ENCODE measurements around the gene ALK.

The ALK gene

GRCh38 chr2:29747786-29748470, 173.5 kb downstream of the ALK start:
- Mint-ChIP-seq H3K9me3 (no peaks in the 10 kb centered on the region), H3K4me3 (no peak overlapping the region), H3K27me3 (peaks cover under 1% of the 10 kb centered on the region), H3K36me3 (no peaks in the 10 kb centered on the region), H3K27ac (no peak overlapping the region), H3K4me1 (no peaks in the 10 kb centered on the region)

GRCh38 chr2:29744976-29745375, 176.4 kb downstream of the ALK start:
- Mint-ChIP-seq H3K27ac (no peak overlapping the region), H3K9me3 (no peaks in the 10 kb centered on the region), H3K36me3 (no peaks in the 10 kb centered on the region), H3K27me3 (no peaks in the 10 kb centered on the region), H3K4me3 (no peak overlapping the region), H3K4me1 (no peaks in the 10 kb centered on the region)

- H3K4me1 Mint-ChIP-seq, result no peaks in the 10 kb centered on the region
- H3K27me3 Mint-ChIP-seq, result no peaks in the 10 kb centered on the region
- no peak overlapping the region for H3K4me3 Mint-ChIP-seq
Measured at GRCh38 chr2:29743516-29743915, 177.9 kb downstream of the ALK start.

GRCh38 chr2:29742656-29743055, 178.7 kb downstream of the ALK start:
- no peaks in the 10 kb centered on the region for H3K36me3 Mint-ChIP-seq
- no peak overlapping the region for H3K4me3 Mint-ChIP-seq
- no peaks in the 10 kb centered on the region for H3K27me3 Mint-ChIP-seq
- H3K4me1 Mint-ChIP-seq, result no peaks in the 10 kb centered on the region
- no peaks in the 10 kb centered on the region for H3K9me3 Mint-ChIP-seq
- H3K27ac Mint-ChIP-seq, result no peak overlapping the region

More at GRCh38 chr2:29743516-29743915, 177.9 kb downstream of the ALK start:
- H3K36me3 Mint-ChIP-seq, result no peaks in the 10 kb centered on the region
- H3K9me3 Mint-ChIP-seq, result no peaks in the 10 kb centered on the region
- no peak overlapping the region for H3K27ac Mint-ChIP-seq

- Mint-ChIP-seq H3K27me3 (peaks cover 2% of the 10 kb centered on the region), H3K36me3 (no peaks in the 10 kb centered on the region), H3K9me3 (no peaks in the 10 kb centered on the region), H3K4me1 (no peaks in the 10 kb centered on the region), H3K4me3 (no peak overlapping the region), H3K27ac (no peak overlapping the region)
Measured at GRCh38 chr2:29741132-29741531, 180.3 kb downstream of the ALK start.

- no peaks in the 10 kb centered on the region for H3K9me3 Mint-ChIP-seq
- H3K4me3 Mint-ChIP-seq, result no peak overlapping the region
- peaks cover 4% of the 10 kb centered on the region for H3K27me3 Mint-ChIP-seq
- no peaks in the 10 kb centered on the region for H3K4me1 Mint-ChIP-seq
- no peak overlapping the region for H3K27ac Mint-ChIP-seq
- no peaks in the 10 kb centered on the region for H3K36me3 Mint-ChIP-seq
Measured at GRCh38 chr2:29733965-29734364, 187.4 kb downstream of the ALK start.

GRCh38 chr2:29733213-29733612, 188.2 kb downstream of the ALK start:
- Mint-ChIP-seq H3K36me3 (no peaks in the 10 kb centered on the region), H3K9me3 (no peaks in the 10 kb centered on the region), H3K4me1 (no peaks in the 10 kb centered on the region), H3K27me3 (peaks cover 7% of the 10 kb centered on the region), H3K27ac (no peak overlapping the region), H3K4me3 (no peak overlapping the region)

- Mint-ChIP-seq H3K27ac (no peak overlapping the region), H3K36me3 (no peaks in the 10 kb centered on the region), H3K9me3 (no peaks in the 10 kb centered on the region), H3K4me1 (no peaks in the 10 kb centered on the region), H3K27me3 (peaks cover 8% of the 10 kb centered on the region), H3K4me3 (no peak overlapping the region)
Measured at GRCh38 chr2:29731948-29732347, 189.4 kb downstream of the ALK start.

- H3K4me3 Mint-ChIP-seq, result no peak overlapping the region
- H3K36me3 Mint-ChIP-seq, result no peaks in the 10 kb centered on the region
- H3K27ac Mint-ChIP-seq, result no peak overlapping the region
- H3K27me3 Mint-ChIP-seq, result peaks cover 8% of the 10 kb centered on the region
- H3K4me1 Mint-ChIP-seq, result no peaks in the 10 kb centered on the region
- H3K9me3 Mint-ChIP-seq, result no peaks in the 10 kb centered on the region
Measured at GRCh38 chr2:29729932-29730331, 191.5 kb downstream of the ALK start.

GRCh38 chr2:29729401-29729800, 192.0 kb downstream of the ALK start:
- Mint-ChIP-seq H3K36me3 (no peaks in the 10 kb centered on the region), H3K4me3 (no peak overlapping the region), H3K9me3 (no peaks in the 10 kb centered on the region), H3K27me3 (peaks cover 8% of the 10 kb centered on the region), H3K27ac (no peak overlapping the region), H3K4me1 (no peaks in the 10 kb centered on the region)

- H3K4me3 Mint-ChIP-seq, result no peak overlapping the region
- no peaks in the 10 kb centered on the region for H3K9me3 Mint-ChIP-seq
- no peaks in the 10 kb centered on the region for H3K36me3 Mint-ChIP-seq
- peaks cover 9% of the 10 kb centered on the region for H3K27me3 Mint-ChIP-seq
- no peak overlapping the region for H3K27ac Mint-ChIP-seq
- H3K4me1 Mint-ChIP-seq, result no peaks in the 10 kb centered on the region
Measured at GRCh38 chr2:29726976-29727375, 194.4 kb downstream of the ALK start.

GRCh38 chr2:29725610-29726009, 195.8 kb downstream of the ALK start:
- Mint-ChIP-seq H3K27me3 (peaks cover 9% of the 10 kb centered on the region), H3K27ac (no peak overlapping the region), H3K9me3 (no peaks in the 10 kb centered on the region), H3K36me3 (no peaks in the 10 kb centered on the region), H3K4me3 (no peak overlapping the region), H3K4me1 (no peaks in the 10 kb centered on the region)

GRCh38 chr2:29724282-29724681, 197.1 kb downstream of the ALK start:
- no peaks in the 10 kb centered on the region for H3K36me3 Mint-ChIP-seq
- no peaks in the 10 kb centered on the region for H3K4me1 Mint-ChIP-seq
- no peaks in the 10 kb centered on the region for H3K9me3 Mint-ChIP-seq
- no peak overlapping the region for H3K4me3 Mint-ChIP-seq
- peaks cover 9% of the 10 kb centered on the region for H3K27me3 Mint-ChIP-seq
- no peak overlapping the region for H3K27ac Mint-ChIP-seq

GRCh38 chr2:29723255-29724001, 198.0 kb downstream of the ALK start:
- Mint-ChIP-seq H3K36me3 (no peaks in the 10 kb centered on the region), H3K27me3 (peaks cover 8% of the 10 kb centered on the region), H3K4me1 (no peaks in the 10 kb centered on the region), H3K27ac (no peak overlapping the region), H3K9me3 (no peaks in the 10 kb centered on the region), H3K4me3 (no peak overlapping the region)

- Mint-ChIP-seq H3K27ac (no peak overlapping the region), H3K9me3 (no peaks in the 10 kb centered on the region), H3K27me3 (peaks cover 7% of the 10 kb centered on the region), H3K36me3 (no peaks in the 10 kb centered on the region), H3K4me1 (no peaks in the 10 kb centered on the region), H3K4me3 (no peak overlapping the region)
Measured at GRCh38 chr2:29719639-29720038, 201.7 kb downstream of the ALK start.

GRCh38 chr2:29718076-29718686, 203.2 kb downstream of the ALK start:
- H3K27ac Mint-ChIP-seq, result no peak overlapping the region
- H3K4me3 Mint-ChIP-seq, result no peak overlapping the region
- no peaks in the 10 kb centered on the region for H3K9me3 Mint-ChIP-seq
- H3K36me3 Mint-ChIP-seq, result no peaks in the 10 kb centered on the region
- no peaks in the 10 kb centered on the region for H3K4me1 Mint-ChIP-seq
- peaks cover 5% of the 10 kb centered on the region for H3K27me3 Mint-ChIP-seq
